GM12878 (cell line): ENCODE data around the gene SMAD5. TPM values are rescaled to one million over a fixed set of nuclear protein-coding genes. Genes with fewer than 3 reads are reported as not detected.

Source experiments
- BCL11A ChIP-seq: IDR thresholded peaks from 2 replicates; pipeline ENCODE4 v1.6.1; 2011; ENCODE audit warnings: low read depth, low read length
- CBX3 ChIP-seq: fragments of 200-600 bp; sonication (generic); IDR thresholded peaks from 2 replicates; pipeline ENCODE4 v1.6.1; 2016; ENCODE audit warnings: low read depth, borderline replicate concordance
- ELK1 ChIP-seq: IDR thresholded peaks from 2 replicates; pipeline ENCODE4 v1.6.1; 2012; ENCODE audit warnings: low read depth, low read length, improper control_type of control experiment
- ETV6 ChIP-seq, 2 experiments: fragments of 450-650 bp in 1 of 2; IDR thresholded peaks in 1 of 2; conservative IDR thresholded peaks in 1 of 2; 2 replicates each; pipeline ENCODE4 v1.6.1; 2014; ENCODE audit warnings: antibody characterized with exemption in 1 of 2, borderline replicate concordance in 1 of 2, low read depth in 1 of 2, mild to moderate bottlenecking in 1 of 2, moderate library complexity in 1 of 2
- GABPA ChIP-seq: IDR thresholded peaks from 2 replicates; pipeline ENCODE4 v1.6.1; 2014; ENCODE audit warnings: antibody characterized with exemption, low read depth, mild to moderate bottlenecking, inconsistent platforms
- GATAD2B ChIP-seq: fragments of 450-650 bp; conservative IDR thresholded peaks from 2 replicates; pipeline ENCODE4 v1.6.1; 2017; ENCODE audit warnings: low read depth, mild to moderate bottlenecking, moderate library complexity
- IRF3 ChIP-seq: fragments of 450-650 bp; IDR thresholded peaks from 2 replicates; pipeline ENCODE4 v1.6.1; 2014; ENCODE audit warnings: mild to moderate bottlenecking
- KLF5 ChIP-seq: fragments of 450-650 bp; IDR thresholded peaks from 2 replicates; pipeline ENCODE4 v1.6.1; 2014; ENCODE audit warnings: mild to moderate bottlenecking; ENCODE audit not compliant: partially characterized antibody
- RB1 ChIP-seq: fragments of 450-650 bp; formaldehyde crosslinking; IDR thresholded peaks from 2 replicates; pipeline ENCODE4 v1.6.1; 2017; ENCODE audit warnings: mild to moderate bottlenecking, borderline replicate concordance
- SMAD5 ChIP-seq: IDR thresholded peaks from 2 replicates; pipeline ENCODE4 v1.6.1; 2016; ENCODE audit warnings: antibody characterized with exemption, low read depth
- SUPT20H ChIP-seq: IDR thresholded peaks from 2 replicates; pipeline ENCODE4 v1.6.1; 2011; ENCODE audit warnings: low read depth, mild to moderate bottlenecking, low read length, moderate library complexity, borderline replicate concordance; ENCODE audit not compliant: control insufficient read depth
- YBX1 ChIP-seq: fragments of 450-650 bp; IDR thresholded peaks from 2 replicates; pipeline ENCODE4 v1.6.1; 2016; ENCODE audit warnings: antibody characterized with exemption
- ZNF592 ChIP-seq: fragments of 450-650 bp; IDR thresholded peaks from 2 replicates; pipeline ENCODE4 v1.6.1; 2017; ENCODE audit warnings: mild to moderate bottlenecking, moderate library complexity
- polyA plus RNA-seq, 11 experiments: library from polyadenylated mRNA; depleted of rRNA in 4 of 11; unstranded in 6 of 11; stranded (reverse) in 5 of 11; fragments of >200 nt; fragmentation: Nextera tagmentation in 4 of 11; fragmentation: Illumina TruSeq in 1 of 11; extraction: Ambion mirVana in 4 of 11; extraction: Trizol in 1 of 11; gene quantifications; 1 replicate in 1 of 11; 2 replicates in 10 of 11; pipeline versions ENCODE4 v1.2.1 to v1.2.3, GENCODE V29; 2011 to 2016; ENCODE audit warnings: inconsistent platforms in 2 of 11, missing spikeins in 2 of 11, low read depth in 1 of 11
- total RNA-seq, 4 experiments: library from RNA; depleted of rRNA in 3 of 4; stranded (reverse); fragments of >200 nt in 3 of 4; fragmentation: Illumina TruSeq in 1 of 4; extraction: Trizol in 1 of 4; gene quantifications; 2 replicates each; pipeline versions ENCODE4 v1.2.1 to v1.2.3, GENCODE V29; 2013 to 2021
- TF ChIP-seq, protein P1 (sequence below): fragments of 450-650 bp; IDR thresholded peaks from 2 replicates; pipeline ENCODE4 v1.6.1; 2016; ENCODE audit warnings: mild to moderate bottlenecking, moderate library complexity, borderline replicate concordance
- TF ChIP-seq, protein P2 (sequence below), 3 experiments: IDR thresholded peaks in 2 of 3; conservative IDR thresholded peaks in 1 of 3; 2 replicates each; pipeline ENCODE4 v1.5.1; 2011; ENCODE audit warnings: low read depth in 3 of 3, low read length in 3 of 3, mild to moderate bottlenecking in 3 of 3, control low read depth in 2 of 3, moderate library complexity in 2 of 3, inconsistent platforms in 1 of 3, mixed read lengths in 1 of 3; ENCODE audit not compliant: control insufficient read depth in 2 of 3, insufficient read depth in 1 of 3; ENCODE audit errors: extremely low read depth in 1 of 3

SMAD5 gene
- total and polyA plus RNA-seq, 10 of the 15 experiments (the other 5 are each of a cell fraction or from before 2014, with no cell fraction given) = 3.6 to 40.6 (median 11.7) TPM

- TF ChIP-seq, protein P1, sequence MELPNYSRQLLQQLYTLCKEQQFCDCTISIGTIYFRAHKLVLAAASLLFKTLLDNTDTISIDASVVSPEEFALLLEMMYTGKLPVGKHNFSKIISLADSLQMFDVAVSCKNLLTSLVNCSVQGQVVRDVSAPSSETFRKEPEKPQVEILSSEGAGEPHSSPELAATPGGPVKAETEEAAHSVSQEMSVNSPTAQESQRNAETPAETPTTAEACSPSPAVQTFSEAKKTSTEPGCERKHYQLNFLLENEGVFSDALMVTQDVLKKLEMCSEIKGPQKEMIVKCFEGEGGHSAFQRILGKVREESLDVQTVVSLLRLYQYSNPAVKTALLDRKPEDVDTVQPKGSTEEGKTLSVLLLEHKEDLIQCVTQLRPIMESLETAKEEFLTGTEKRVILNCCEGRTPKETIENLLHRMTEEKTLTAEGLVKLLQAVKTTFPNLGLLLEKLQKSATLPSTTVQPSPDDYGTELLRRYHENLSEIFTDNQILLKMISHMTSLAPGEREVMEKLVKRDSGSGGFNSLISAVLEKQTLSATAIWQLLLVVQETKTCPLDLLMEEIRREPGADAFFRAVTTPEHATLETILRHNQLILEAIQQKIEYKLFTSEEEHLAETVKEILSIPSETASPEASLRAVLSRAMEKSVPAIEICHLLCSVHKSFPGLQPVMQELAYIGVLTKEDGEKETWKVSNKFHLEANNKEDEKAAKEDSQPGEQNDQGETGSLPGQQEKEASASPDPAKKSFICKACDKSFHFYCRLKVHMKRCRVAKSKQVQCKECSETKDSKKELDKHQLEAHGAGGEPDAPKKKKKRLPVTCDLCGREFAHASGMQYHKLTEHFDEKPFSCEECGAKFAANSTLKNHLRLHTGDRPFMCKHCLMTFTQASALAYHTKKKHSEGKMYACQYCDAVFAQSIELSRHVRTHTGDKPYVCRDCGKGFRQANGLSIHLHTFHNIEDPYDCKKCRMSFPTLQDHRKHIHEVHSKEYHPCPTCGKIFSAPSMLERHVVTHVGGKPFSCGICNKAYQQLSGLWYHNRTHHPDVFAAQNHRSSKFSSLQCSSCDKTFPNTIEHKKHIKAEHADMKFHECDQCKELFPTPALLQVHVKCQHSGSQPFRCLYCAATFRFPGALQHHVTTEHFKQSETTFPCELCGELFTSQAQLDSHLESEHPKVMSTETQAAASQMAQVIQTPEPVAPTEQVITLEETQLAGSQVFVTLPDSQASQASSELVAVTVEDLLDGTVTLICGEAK = no peak
- no peak for TF ChIP-seq SUPT20H
- no peak for TF ChIP-seq ETV6 (conservative IDR thresholded peaks at IDR 0.05 in 1 of 2, IDR thresholded peaks at IDR 0.05 in 1 of 2; ENCODE audit: borderline replicate concordance in 1 of 2, low read depth in 1 of 2)
- TF ChIP-seq RB1 = no peak
- TF ChIP-seq BCL11A = no peak
- TF ChIP-seq CBX3 = no peak
- TF ChIP-seq ELK1 = no peak
- no peak for TF ChIP-seq GATAD2B
- TF ChIP-seq, protein P2, sequence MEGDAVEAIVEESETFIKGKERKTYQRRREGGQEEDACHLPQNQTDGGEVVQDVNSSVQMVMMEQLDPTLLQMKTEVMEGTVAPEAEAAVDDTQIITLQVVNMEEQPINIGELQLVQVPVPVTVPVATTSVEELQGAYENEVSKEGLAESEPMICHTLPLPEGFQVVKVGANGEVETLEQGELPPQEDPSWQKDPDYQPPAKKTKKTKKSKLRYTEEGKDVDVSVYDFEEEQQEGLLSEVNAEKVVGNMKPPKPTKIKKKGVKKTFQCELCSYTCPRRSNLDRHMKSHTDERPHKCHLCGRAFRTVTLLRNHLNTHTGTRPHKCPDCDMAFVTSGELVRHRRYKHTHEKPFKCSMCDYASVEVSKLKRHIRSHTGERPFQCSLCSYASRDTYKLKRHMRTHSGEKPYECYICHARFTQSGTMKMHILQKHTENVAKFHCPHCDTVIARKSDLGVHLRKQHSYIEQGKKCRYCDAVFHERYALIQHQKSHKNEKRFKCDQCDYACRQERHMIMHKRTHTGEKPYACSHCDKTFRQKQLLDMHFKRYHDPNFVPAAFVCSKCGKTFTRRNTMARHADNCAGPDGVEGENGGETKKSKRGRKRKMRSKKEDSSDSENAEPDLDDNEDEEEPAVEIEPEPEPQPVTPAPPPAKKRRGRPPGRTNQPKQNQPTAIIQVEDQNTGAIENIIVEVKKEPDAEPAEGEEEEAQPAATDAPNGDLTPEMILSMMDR (IDR thresholded peaks at IDR 0.05 in 2 of 3, conservative IDR thresholded peaks at IDR 0.05 in 1 of 3; ENCODE audit: control insufficient read depth in 2 of 3, extremely low read depth in 1 of 3, insufficient read depth in 1 of 3, low read depth in 3 of 3, low read length in 3 of 3) = no peak
- no peak for TF ChIP-seq YBX1
- TF ChIP-seq ZNF592 = no peak
- TF ChIP-seq KLF5 = no peak
- TF ChIP-seq IRF3 = no peak
- no peak for TF ChIP-seq SMAD5
- 0 out of 2 replicates have a peak, but pooled peaks have one; percentile 38 for TF ChIP-seq GABPA
These were observed 8.9 kb downstream of the SMAD5 start (continued) for GRCh38 chr5:136141561-136141960.
